ENCODE results near the gene C1orf198.

DNA sequence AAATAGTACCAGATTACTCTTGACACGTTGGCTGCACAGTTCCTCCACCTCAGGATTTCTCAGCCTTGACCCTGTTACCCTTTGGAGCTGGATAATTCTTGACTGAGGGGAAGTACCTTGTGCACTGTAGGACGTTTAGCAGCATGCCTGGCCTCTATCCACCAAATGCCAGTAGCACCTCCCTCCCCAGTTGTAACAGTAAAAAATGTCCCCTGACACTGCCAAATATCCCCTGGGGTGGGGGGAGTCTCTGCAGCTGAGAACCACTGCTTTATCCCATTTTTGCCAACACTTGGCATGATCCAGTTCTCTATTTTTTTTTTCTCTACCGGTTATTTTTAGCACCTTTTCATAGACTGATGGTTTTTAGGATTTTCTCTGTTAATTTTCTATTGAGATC is 34.0 kb downstream of the C1orf198 start:
- TF ChIP-seq, protein P1, sequence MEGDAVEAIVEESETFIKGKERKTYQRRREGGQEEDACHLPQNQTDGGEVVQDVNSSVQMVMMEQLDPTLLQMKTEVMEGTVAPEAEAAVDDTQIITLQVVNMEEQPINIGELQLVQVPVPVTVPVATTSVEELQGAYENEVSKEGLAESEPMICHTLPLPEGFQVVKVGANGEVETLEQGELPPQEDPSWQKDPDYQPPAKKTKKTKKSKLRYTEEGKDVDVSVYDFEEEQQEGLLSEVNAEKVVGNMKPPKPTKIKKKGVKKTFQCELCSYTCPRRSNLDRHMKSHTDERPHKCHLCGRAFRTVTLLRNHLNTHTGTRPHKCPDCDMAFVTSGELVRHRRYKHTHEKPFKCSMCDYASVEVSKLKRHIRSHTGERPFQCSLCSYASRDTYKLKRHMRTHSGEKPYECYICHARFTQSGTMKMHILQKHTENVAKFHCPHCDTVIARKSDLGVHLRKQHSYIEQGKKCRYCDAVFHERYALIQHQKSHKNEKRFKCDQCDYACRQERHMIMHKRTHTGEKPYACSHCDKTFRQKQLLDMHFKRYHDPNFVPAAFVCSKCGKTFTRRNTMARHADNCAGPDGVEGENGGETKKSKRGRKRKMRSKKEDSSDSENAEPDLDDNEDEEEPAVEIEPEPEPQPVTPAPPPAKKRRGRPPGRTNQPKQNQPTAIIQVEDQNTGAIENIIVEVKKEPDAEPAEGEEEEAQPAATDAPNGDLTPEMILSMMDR (conservative IDR thresholded peaks at IDR 0.05) = no peak
- TF ChIP-seq ZFX (IDR thresholded peaks at IDR 0.05) = no peak

All from C4-2B (cell line).